HG03521 (cell line): ENCODE results near the gene FXR1.
A peak's percentile ranks its signal among the peaks of the same experiment; 100 is the strongest.
"Not testable (repeated sequence)": the region's sequence is repeated elsewhere in the genome, so short reads cannot be mapped to it uniquely, and the experiment has no call there.

ENCODE experiments used
- ATAC-seq: cut with Tn5 transposase; IDR thresholded peaks from one replicate; pipeline ENCODE4 v1.9.1; 2021; ENCODE audit warnings: mild to moderate bottlenecking, moderate library complexity; ENCODE audit not compliant: unreplicated experiment

The FXR1 gene

GRCh38 chr3:180912304-180913296, at the start of gene FXR1:
Gene FXR1, plus strand, starts transcription at chr3:180912670. Its CDS starts 16 bp downstream, at chr3:180912686.
- peak; percentile 99 for ATAC-seq

DNA sequence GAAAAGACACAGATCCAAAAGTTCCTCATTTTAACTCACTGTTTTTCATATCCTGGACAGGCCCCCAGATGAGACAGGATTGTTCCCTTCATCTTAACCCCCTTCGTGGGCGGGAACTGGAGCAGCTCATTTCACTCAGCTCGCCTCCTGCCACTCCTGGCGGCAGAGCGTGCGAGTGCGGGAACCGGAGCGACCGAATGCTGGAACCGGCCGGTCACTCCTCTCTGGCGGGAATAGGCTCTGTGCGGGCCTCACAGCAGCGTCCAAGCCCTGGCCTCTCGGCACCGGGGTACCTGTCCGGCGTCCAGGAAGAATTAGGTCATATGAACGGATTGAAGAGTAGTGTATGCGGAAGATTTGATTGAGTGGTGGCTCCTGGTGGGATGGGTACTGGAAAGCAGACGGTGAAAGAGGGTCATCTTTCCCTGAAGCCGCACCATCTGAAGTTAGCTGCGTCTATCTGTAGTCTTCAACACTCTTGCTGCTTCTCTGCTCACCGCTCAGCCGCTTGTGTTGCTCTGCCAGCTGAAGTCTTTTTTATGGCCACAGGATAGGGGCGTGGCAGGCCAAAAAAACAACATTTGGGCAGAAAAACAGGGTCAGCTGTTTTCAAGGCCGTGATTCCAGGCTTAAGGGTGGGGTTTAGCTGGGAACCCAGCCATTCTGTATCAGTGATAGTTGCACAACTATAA, 42.3 kb upstream of the FXR1 start:
- ATAC-seq = no peak

DNA sequence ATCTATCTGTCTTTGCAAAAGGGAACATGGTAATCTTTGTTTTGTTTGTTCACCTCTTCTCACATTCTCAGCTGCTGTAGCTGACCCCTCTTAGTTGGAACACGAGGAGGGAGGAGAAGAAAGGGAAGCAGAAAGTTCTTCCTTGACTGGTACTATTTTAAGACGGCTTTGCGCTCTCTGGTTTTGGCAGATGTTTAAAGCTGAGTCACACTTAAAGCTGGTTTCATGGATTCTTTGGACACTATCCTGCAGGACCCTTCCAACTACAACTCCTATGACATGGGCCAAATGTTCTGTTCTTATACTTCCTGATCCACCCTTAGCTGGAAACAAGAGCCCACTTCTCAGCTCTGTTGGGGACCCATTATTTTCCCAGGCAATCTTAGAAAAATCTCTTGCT, 40.6 kb upstream of the FXR1 start:
- ATAC-seq = no peak

DNA sequence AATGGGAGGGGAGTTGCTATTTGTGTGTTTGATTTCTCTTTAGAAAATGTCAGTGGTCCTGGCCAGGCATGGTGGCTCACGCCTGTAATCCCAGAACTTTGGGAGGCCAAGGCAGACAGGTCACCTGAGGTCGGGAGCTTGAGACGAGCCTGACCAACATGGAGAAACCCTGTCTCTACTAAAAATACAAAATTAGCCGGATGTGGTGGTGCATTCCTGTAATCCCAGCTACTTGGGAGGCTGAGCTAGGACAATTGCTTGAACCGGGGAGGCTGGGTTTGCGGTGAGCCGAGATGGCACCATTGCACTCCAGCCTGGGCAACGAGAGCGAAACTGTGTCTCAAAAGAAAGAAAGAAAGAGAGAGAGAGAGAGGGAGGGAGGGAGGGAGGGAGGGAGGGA, 40.0 kb upstream of the FXR1 start:
- ATAC-seq = not testable (repeated sequence)

GRCh38 chr3:180875124-180875698, 37.3 kb upstream of the FXR1 start:
- ATAC-seq = no peak

- ATAC-seq = no peak
Measured at GRCh38 chr3:180881065-180881801, 31.2 kb upstream of the FXR1 start.

GRCh38 chr3:180882115-180882514, 30.4 kb upstream of the FXR1 start:
- no peak for ATAC-seq

GRCh38 chr3:180888992-180889560, 23.4 kb upstream of the FXR1 start:
- ATAC-seq = no peak

DNA sequence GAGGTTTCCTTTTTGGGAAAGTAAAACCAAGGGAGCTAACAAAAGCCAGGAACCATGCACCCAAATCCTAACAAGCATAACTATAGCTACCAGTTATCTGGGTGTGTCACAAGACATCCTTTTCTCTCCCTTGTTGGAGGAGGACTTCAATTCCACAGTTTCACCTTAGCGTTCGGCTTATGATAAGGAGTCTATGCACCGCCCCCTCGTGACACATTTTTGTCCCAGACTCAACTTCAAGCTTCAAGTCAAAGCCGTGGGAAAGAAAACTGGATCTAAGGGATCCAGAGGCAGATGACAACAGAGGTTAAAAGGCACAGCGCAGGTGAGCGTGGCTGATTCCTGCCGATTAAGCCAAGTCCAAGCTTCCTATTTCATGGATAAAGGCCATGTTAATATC, 13.9 kb upstream of the FXR1 start:
- ATAC-seq = no peak

GRCh38 chr3:180909369-180910127, 2.9 kb upstream of the FXR1 start:
- ATAC-seq = no peak

DNA sequence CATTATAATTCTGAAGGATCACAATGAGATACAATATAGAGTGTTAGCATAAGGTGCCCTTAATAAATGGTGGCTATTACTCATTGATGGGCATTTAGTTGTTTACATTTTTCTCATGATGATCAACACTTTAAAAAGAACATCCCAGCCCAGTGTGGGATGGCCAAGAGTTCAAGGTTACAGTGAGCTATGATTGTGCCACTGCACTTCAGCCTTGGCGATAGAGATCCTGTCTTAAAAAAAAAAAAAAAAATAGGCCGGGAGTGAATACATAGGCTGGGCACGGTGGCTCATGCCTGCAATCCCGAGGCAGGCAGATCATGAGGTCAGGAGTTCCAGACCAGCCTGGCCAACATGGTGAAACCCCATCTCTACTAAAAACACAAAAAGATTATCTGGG, 1.6 kb upstream of the FXR1 start:
- ATAC-seq = no peak

DNA sequence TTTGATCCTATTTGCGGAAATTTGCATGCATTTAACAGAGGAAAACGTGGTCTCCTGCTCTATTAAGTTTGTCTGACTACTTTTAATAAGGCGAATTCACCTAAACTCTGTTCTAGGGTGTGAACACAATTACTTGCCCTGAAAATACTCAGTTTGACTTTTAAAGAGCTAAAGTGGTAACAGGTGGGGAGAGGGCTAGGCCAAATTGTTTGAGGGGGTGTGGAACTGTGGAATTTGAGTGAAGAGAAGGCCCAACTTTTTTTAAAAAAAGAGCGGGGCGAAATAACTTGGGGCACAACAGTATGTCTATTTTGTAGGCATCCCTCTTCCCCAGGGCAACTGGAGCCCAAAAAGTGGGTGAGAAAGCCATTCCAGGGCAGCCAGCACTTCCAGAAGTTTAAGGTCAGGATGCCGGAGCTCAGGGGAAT, 580 bp upstream of the FXR1 start:
- ATAC-seq = peak; percentile 10

- no peak for ATAC-seq
Measured at GRCh38 chr3:180913581-180914404, 1.3 kb downstream of the FXR1 start.

DNA sequence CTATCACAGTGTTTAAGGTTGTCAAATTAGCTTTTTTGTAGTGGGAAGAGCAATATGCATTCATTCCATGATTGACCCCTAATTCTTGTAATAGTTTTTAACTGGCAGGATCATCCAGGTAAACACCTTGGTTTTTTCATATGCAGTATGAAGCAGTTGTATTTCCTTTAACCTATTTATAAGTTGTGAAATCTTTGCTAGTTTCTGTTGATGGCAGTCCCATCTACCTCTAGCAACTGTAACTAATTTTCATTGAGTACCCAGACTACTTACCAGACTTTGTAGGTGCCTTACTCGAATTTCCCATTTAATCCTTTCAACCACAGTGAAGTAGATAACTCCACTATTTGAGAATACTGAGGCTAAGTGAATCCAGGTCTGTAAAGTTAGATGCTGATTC, 6.1 kb downstream of the FXR1 start:
- no peak for ATAC-seq

- ATAC-seq = no peak
Measured at GRCh38 chr3:180922242-180922641, 9.8 kb downstream of the FXR1 start.

GRCh38 chr3:180923561-180923960, 11.1 kb downstream of the FXR1 start:
- ATAC-seq = no peak

DNA sequence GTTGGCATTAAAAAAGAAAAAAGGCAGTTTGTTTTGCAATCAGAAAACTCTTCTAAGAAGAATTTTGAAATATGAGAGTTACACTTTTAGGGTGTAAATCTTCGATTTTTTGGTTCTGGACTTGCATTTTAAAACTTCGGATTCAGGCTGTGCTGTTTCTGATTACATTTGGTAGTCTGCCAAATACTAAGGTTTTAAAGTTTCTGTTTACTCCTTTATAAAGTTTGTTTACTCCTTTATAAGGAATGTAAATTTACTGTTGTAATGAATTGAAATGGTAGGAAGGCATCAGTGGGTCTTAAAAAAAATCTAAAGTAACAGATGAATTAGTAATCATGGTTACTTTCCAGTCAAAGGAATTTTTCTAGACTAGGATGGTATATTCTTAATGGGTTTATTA, 14.1 kb downstream of the FXR1 start:
- no peak for ATAC-seq

GRCh38 chr3:180929376-180929775, 16.9 kb downstream of the FXR1 start:
- ATAC-seq = no peak

DNA sequence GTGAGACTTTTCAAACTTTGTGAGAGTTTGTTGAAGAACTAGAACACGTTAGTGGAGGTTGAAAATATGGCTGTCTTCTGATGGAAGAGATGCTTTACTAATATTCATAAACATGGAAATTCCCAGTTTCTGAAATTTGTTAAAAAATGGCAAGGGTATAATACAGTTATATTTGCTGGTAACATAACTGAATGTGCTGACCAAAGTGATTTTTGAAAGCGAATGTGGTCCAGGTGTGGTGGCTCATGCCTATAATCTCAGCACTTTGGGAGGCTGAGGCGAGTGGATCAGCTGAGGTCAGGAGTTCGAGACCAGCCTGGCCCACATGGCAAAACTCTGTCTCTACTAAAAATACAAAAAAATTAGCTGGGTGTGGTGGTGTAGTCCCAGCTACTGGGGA, 18.1 kb downstream of the FXR1 start:
- no peak for ATAC-seq
